Hematopoietic multipotent progenitor cell treated with erythropoietin and hydrocortisone succinate and interleukin-3 and kit ligand, for 4 days (in vitro differentiated cells): ENCODE data around the gene XIAP.

Experiments
- DNase-seq: peaks from one replicate; pipeline ENCODE4 v3.0.0-alpha.2; 2015

The XIAP gene

GRCh38 chrX:123961268-123962005 lies 101.6 kb downstream of the XIAP start, which contains the start of gene STAG2:
TSS of gene STAG2 (plus strand) at chrX:123961706. CDS start at chrX:124022628, 60,922 bp downstream.
- DNase-seq = peak; percentile 94

- DNase-seq = peak; percentile 86
Measured at GRCh38 chrX:123962006-123962467, 102.2 kb downstream of the XIAP start.

- DNase-seq = peak; percentile 94
Measured at GRCh38 chrX:123962794-123963373, 103.0 kb downstream of the XIAP start.
